GM21390 (cell line): ENCODE results near the gene ERBIN.

ENCODE experiments used
- ATAC-seq: cut with Tn5 transposase; IDR thresholded peaks from one replicate; pipeline ENCODE4 v1.9.1; 2021; ENCODE audit not compliant: unreplicated experiment

The ERBIN gene

DNA sequence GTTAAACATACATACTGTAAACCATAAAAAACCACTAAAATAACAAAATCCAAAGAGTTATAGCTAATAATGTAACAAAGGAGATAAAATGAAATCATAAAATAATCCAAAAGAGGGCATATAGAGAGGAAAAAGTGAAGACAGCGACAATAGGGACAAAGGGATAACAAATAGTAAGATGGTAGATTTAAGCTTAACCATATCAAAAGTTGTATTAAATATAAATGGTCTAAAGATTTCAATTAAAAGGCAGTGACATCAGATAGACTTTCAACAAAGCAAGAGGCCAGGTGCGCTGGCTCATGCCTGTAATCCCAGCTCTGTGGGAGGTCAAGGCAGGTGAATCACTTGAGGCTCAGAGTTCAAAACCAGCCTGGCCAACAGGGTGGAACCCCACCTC is 163.0 kb downstream of the ERBIN start:
- no peak for ATAC-seq

DNA sequence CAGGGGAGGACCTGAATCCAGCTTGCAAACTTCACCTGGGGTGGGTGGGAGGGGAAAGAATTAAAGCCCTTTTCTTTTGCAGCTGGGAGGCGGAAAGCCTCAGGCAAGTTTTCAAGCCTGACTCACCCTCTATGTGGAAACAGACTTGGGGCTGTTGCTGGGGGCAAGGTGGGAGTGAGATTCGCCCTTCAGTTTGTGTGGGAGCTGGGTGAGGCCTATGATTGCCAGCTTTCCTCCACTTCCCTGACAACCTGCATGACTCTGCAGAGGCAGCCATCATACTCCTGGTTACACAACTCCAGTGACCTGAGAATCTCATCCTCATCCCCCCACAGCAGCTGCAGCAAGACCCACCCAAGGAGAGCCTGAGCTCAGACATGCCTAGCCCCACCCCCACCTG is 174.5 kb downstream of the ERBIN start:
- no peak for ATAC-seq

DNA sequence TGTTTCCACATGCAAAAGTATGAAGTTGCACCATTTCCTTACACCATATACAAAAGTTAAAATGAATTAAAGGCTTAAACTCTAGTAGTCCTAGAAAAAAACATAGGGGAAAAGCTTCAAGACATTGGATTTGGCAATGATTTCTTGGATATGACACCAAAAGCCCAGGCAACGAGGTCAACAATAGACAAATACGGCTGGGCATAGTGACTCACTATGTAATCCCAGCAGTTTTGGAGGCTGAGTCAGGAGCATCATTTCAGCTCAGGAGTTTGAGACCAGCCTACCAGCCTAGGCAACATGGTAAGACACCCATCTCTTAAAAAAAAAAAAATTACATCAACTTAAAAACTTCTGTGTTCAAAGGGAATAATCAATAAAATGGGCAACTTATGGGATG is 186.8 kb downstream of the ERBIN start:
- no peak for ATAC-seq

DNA sequence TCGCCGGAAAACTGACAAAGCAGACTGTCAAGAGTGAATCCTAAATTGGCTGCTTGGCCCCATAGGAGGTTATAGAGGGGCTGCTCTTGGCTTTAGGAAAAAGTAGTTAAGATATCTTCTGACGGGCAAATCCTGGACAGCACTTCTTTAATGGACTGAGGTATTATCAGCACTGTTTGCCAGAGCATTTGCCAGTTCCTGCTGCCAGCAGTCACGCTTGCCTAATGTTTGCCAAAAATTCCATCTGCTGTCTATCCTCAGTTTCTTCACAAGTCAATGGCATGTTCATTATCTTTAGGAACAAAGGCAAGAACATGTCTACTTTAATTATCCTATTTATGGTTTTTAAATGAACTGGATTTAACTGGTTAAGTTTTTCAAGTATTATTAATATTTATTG is 191.9 kb downstream of the ERBIN start:
- no peak for ATAC-seq

DNA sequence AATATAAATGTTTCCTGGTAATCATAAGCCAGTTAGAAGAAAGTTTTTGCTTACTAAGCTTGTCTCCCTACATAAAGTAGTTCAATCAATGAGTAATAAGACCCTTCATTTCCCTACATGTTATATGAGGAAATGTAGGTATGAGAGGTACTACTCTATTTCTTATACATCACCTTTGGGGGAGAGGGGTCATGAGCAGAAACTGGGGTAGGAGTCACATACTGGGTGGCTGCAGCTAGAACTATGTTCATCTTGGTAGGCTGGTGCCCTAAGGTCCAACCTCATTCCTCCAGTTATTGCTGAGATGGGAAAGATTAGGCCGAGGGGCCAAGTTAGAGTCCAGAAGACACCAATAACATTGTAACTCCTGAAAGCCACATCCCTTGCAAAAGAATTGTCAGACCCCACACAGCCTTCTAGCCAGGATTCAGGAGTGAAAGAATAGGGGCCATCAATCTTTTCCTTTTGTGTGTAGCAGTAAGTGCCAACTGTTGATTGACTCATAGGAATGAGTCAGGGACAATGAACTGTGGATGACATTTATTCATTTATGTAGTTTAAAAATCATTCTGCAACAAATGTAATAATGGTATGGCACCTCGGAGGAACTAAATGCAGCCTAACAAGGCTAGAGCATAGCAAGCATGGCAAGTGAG is 196.1 kb downstream of the ERBIN start:
- no peak for ATAC-seq

DNA sequence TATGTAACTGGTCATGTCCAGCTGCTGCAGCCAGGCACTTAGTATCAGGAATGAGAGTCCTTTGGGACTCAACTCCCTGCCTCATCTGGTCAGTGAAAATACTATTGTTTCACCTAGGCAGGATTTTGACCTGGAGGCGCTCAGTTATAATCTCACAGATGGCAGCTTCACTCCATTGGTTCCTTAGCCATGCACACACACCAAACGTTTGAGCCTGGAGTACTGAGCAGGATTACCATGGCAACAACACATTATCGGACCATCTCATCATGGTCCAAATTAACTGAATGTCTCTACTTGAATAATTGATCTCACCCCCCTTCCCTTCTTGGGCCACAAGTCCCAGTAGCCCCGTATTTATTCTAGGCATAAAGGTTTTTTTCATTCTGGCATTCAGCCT is 202.8 kb downstream of the ERBIN start:
- ATAC-seq, result no peak

DNA sequence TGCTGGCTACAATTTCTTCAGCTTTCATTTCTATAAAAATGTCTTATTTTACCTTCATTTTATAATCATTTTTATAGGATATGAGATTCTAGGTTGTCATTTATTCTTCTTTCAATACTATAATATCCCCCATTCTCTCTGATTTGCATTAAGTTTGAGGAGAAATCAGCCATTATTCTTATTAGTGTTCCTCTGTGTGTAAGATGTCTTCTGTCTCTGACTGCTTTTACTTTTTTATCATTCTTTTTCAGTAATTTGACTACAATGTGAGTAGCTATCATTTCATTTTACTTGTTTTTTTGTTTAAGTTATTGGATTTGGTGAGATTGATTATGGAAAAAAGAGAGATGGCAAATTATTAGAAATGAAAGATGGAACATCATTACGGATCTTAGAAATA is 204.1 kb downstream of the ERBIN start:
- no peak for ATAC-seq
